Skeletal muscle satellite cell (primary cell): ENCODE data around the gene GLRA2.

Experiments
- H3K27me3 ChIP-seq: 2 replicates; pipeline ENCODE4 v1.7.0; 2013; ENCODE audit warnings: low read length; ENCODE audit not compliant: control insufficient read depth, insufficient read depth
- H3K36me3 ChIP-seq: 2 replicates; pipeline ENCODE4 v1.7.0; 2013; ENCODE audit warnings: mild to moderate bottlenecking, control low read depth, low read length; ENCODE audit not compliant: insufficient read depth
- H3K4me1 ChIP-seq: 2 replicates; pipeline ENCODE4 v1.7.0; 2013; ENCODE audit warnings: low read length; ENCODE audit not compliant: control insufficient read depth, insufficient read depth
- H3K4me2 ChIP-seq: 2 replicates; pipeline ENCODE4 v1.7.0; 2013; ENCODE audit warnings: mild to moderate bottlenecking, low read length
- H3K4me3 ChIP-seq: 2 replicates; pipeline ENCODE4 v1.7.0; 2013; ENCODE audit warnings: low read length
- H3K9ac ChIP-seq: 2 replicates; pipeline ENCODE4 v1.7.0; 2013; ENCODE audit warnings: mild to moderate bottlenecking, low read depth, low read length, moderate library complexity
- H3K9me3 ChIP-seq: replicated peaks from 2 replicates; pipeline ENCODE4 v1.7.0; 2013; ENCODE audit warnings: mild to moderate bottlenecking, control low read depth, low read length

Gene GLRA2

GRCh38 chrX:14717949-14718348, 188.6 kb downstream of the GLRA2 start:
- no peaks in the 10 kb centered on the region for H3K4me1 ChIP-seq
- no peaks in the 10 kb centered on the region for H3K9me3 ChIP-seq
- H3K27me3 ChIP-seq, result no peaks in the 10 kb centered on the region
- H3K4me3 ChIP-seq, result no peak overlapping the region
- H3K4me2 ChIP-seq, result no peak overlapping the region
- H3K36me3 ChIP-seq, result no peaks in the 10 kb centered on the region
- H3K9ac ChIP-seq, result no peak overlapping the region

GRCh38 chrX:14718403-14718802, 189.1 kb downstream of the GLRA2 start:
- H3K4me2 ChIP-seq, result no peak overlapping the region
- H3K9ac ChIP-seq, result no peak overlapping the region
- no peak overlapping the region for H3K4me3 ChIP-seq
- H3K4me1 ChIP-seq, result no peaks in the 10 kb centered on the region
- H3K9me3 ChIP-seq, result no peaks in the 10 kb centered on the region
- H3K27me3 ChIP-seq, result no peaks in the 10 kb centered on the region
- no peaks in the 10 kb centered on the region for H3K36me3 ChIP-seq

GRCh38 chrX:14729058-14729457, 199.7 kb downstream of the GLRA2 start:
- no peak overlapping the region for H3K4me2 ChIP-seq
- no peaks in the 10 kb centered on the region for H3K4me1 ChIP-seq

GRCh38 chrX:14738643-14739042, 209.3 kb downstream of the GLRA2 start:
- Histone ChIP-seq H3K4me1 (no peaks in the 10 kb centered on the region), H3K4me2 (peak overlapping the region; percentile 51), H3K9ac (no peak overlapping the region), H3K27me3 (no peaks in the 10 kb centered on the region), H3K36me3 (no peaks in the 10 kb centered on the region), H3K9me3 (no peaks in the 10 kb centered on the region), H3K4me3 (no peak overlapping the region)

More at GRCh38 chrX:14729058-14729457, 199.7 kb downstream of the GLRA2 start:
- no peak overlapping the region for H3K9ac ChIP-seq
- H3K36me3 ChIP-seq, result no peaks in the 10 kb centered on the region
- H3K27me3 ChIP-seq, result no peaks in the 10 kb centered on the region
- no peak overlapping the region for H3K4me3 ChIP-seq
- H3K9me3 ChIP-seq, result no peaks in the 10 kb centered on the region

- no peaks in the 10 kb centered on the region for H3K4me1 ChIP-seq
- H3K4me2 ChIP-seq, result no peak overlapping the region
- no peaks in the 10 kb centered on the region for H3K9me3 ChIP-seq
- H3K27me3 ChIP-seq, result no peaks in the 10 kb centered on the region
- H3K9ac ChIP-seq, result no peak overlapping the region
- H3K4me3 ChIP-seq, result no peak overlapping the region
- no peaks in the 10 kb centered on the region for H3K36me3 ChIP-seq
Measured at GRCh38 chrX:14753441-14753840, 224.1 kb downstream of the GLRA2 start.

- H3K4me2 ChIP-seq, result no peak overlapping the region
Measured at GRCh38 chrX:14758029-14758491, 228.7 kb downstream of the GLRA2 start.

GRCh38 chrX:14775416-14775815, 246.1 kb downstream of the GLRA2 start:
- Histone ChIP-seq H3K27me3 (no peaks in the 10 kb centered on the region), H3K36me3 (no peaks in the 10 kb centered on the region), H3K4me2 (no peak overlapping the region), H3K4me3 (no peak overlapping the region), H3K4me1 (peaks cover 15% of the 10 kb centered on the region), H3K9ac (no peak overlapping the region), H3K9me3 (peaks cover 4% of the 10 kb centered on the region)

More at GRCh38 chrX:14758029-14758491, 228.7 kb downstream of the GLRA2 start:
- Histone ChIP-seq H3K4me3 (no peak overlapping the region), H3K9ac (no peak overlapping the region), H3K9me3 (no peaks in the 10 kb centered on the region), H3K36me3 (no peaks in the 10 kb centered on the region), H3K27me3 (no peaks in the 10 kb centered on the region), H3K4me1 (no peaks in the 10 kb centered on the region)

GRCh38 chrX:14776901-14777300, 247.6 kb downstream of the GLRA2 start:
- Histone ChIP-seq H3K27me3 (no peaks in the 10 kb centered on the region), H3K36me3 (no peaks in the 10 kb centered on the region), H3K9me3 (no peaks in the 10 kb centered on the region), H3K4me2 (peak overlapping the region; percentile 1), H3K4me3 (no peak overlapping the region), H3K4me1 (peaks cover 15% of the 10 kb centered on the region), H3K9ac (no peak overlapping the region)

- Histone ChIP-seq H3K4me3 (no peak overlapping the region), H3K9me3 (no peaks in the 10 kb centered on the region), H3K9ac (no peak overlapping the region), H3K36me3 (no peaks in the 10 kb centered on the region), H3K27me3 (no peaks in the 10 kb centered on the region), H3K4me1 (peaks cover 15% of the 10 kb centered on the region), H3K4me2 (no peak overlapping the region)
Measured at GRCh38 chrX:14777525-14777924, 248.2 kb downstream of the GLRA2 start.

GRCh38 chrX:14779580-14779979, 250.2 kb downstream of the GLRA2 start:
- Histone ChIP-seq H3K4me1 (peaks cover 15% of the 10 kb centered on the region), H3K36me3 (no peaks in the 10 kb centered on the region), H3K4me3 (no peak overlapping the region), H3K9ac (no peak overlapping the region), H3K4me2 (no peak overlapping the region), H3K9me3 (no peaks in the 10 kb centered on the region), H3K27me3 (no peaks in the 10 kb centered on the region)
